ENCODE results near the gene TRIM29.
"Not testable (repeated sequence)": the region's sequence is repeated elsewhere in the genome, so short reads cannot be mapped to it uniquely, and the experiment has no call there.

The TRIM29 gene

DNA sequence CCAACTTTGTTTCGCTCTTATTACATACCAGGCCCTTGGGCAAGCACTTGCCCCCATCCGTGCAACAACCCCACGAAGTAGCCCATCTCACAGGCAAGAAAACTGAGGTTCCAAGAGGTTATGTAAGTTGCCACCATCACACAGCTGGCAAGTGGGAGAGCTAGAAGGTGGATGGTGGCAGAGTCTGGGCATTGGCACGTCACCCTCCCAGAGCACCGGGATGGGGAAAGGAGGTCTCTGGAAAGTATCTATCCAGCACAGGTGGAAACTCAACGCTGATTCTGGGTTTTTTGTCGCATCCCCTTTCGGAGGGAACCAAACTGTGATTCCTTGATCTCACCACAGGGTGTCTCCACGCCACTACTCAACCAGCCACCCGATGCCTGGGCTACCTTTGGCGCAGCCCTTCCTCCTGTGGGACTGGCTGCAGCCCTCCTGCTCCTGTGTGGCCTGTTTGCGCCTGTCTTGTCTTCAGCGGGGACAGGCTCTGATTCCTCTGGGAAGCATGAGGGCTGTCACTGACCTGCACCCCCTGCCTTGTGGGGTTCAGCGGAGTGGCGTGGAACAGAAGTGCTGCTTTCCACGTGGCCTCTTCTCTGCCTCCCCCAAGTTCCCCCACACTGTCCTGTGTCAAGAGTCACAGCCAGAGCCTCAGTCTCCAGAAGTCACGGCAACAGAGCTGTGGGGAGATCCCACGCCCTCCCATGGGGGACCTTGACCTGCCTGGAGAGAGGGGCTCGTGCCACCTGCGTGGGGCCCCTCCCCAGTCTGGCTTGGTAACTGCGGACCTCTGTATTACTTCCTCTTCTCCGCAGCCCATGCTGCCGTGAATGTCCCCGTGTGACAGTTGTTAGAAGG lies 34.4 kb upstream of the TRIM29 start:
- DNase-seq = peak; percentile 72

DNA sequence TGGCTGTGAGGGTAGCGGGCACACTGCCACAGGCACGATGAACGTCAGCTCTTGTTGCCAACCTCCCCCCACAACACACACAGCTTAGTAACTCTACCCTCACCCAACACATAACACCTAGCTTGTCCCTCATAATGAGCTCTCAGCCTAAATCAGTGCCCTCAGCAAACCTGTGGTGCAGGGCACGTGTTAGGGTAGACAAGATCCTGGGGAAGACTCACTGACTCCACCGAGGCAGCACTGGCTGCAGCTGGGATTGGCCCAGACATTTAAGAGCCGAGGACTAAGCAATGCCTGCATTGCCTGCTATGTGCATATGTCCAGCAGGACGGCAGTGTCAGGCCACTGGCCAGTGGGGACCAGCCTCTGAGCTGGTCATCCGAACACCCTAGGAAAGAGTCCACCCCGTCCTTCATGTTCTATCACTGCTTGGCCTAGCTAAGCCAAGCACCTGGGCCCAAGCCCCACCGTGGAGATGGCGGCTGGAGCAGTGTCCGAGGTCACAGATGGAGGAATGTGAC lies 32.9 kb upstream of the TRIM29 start:
- DNase-seq = no peak

DNA sequence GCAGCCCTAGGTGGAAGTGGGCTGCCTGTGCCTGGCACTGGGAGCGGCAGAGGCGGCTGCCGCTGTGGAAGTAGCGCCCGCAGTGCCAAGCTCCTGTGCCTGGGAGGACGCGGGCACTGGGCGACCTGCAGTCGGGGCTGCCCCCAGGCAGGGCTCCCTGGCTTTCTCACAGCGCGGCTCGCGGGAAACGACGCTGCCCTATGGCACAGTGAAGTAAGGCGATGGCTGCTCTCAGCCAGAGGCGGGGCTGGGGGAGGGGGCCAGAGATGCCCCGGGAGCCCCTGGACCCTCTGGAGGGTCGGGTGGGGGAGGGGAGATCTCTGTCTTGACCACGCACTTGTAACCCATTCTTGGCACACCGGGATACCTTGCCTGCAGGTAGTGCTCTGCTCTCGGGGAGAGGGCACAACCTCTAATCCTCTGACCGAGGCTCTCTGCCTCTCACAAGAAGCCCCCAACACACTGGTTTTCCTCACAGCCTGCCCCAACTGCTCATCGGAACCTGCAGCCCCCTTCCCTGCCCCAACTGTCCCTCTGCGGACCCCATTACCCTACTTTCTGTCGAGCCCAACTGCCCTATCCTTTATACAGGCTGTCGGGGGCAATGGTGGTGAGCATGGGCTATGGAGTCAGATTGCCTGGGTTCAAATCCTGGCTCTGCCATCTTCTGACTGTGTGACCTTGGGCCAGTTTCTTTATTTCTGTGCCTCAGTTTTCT lies 32.2 kb upstream of the TRIM29 start:
- no peak for DNase-seq

DNA sequence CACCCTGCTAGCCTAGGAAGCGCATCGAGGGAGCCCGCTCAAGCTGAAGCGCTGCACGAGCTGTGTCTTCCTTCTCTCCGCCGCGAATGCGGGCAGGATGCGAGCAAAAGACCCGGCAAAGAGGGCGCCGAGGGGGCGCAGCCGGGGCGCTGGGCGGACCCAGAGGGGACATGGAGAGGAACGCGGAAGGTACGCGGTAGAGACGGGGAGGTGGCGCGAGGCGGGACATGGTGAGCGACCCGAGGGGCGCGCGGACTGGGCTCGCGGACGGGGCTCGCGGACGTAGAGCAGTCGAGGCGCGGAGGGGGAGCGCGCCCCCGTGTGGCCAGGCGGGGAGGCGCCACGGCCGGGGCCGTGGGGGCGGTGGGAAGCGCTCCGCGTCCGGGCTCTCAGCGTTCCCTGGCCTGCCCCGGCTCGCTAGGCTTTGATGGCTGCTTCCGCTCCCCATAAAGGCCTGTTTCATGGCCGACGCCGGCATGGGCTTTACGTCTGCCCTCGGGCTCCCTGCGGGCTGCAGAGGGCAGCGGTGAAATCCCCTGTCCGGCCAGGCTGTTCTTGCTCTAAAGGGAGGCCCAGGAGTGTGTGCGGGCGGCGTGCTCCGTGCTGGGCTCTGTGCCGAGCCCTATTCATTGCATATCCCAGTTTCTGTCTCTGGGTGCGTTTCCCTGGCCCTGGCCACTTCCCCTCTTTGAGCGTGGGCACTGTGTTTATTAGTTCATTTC lies 31.2 kb upstream of the TRIM29 start:
- DNase-seq = peak; percentile 79

DNA sequence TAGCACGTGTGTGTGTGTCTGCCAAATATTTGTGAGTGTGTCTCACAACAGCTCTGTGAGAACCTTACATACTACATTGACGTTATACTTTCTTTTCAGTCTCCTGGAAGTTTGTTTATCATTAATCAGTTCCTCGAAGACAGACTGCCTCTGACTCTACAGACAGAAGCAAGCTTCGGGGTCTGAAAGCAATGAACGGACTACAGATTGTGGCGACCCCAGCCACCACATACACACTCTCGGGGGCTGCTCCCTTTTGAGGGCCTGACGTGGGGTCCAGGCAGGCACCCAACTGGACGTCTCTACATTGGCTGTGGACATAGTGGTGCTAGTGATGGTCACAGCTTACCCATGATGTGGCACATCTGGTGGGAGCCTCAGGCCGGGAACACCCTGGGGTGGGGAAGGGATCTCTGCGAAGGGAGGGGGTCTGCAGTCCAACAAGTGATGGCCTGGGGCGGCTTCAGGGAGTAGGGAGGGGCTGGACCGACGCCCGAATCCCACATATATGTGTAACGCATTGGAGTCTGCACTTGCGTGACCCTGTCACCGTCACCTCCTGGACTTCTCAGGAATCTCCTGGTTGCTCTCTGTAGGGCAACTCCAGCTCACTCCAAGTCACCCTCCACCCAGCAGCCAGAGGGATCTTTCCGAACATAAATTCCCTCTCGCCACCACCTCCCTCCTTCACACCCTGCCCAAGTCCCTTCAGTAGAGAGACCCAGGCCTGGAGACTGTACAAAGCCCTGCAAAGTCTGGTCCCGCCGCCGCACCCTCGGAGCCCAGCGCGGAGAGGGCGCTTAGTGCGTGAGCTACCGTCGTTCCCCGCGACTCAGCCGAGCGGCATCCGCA lies 30.4 kb upstream of the TRIM29 start:
- no peak for DNase-seq

DNA sequence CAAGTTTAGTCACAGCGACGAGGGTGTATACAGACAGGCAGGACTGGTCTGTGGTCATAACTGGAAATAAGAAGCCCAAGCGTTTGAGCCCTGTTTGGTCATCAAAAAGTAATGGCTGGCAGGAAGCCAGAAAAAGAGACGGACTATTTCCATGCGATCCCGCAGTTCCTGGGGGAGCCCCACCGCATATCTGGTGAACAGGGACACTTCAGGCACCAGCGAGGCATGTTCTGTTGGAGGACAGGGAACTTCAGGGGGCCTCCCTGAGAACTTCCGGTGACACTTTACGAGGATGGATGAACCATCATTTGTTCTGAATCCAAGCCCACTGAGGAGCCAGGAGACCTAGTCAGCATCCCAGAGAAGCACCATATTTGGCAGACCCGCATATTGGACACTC lies 29.7 kb upstream of the TRIM29 start:
- no peak for DNase-seq

DNA sequence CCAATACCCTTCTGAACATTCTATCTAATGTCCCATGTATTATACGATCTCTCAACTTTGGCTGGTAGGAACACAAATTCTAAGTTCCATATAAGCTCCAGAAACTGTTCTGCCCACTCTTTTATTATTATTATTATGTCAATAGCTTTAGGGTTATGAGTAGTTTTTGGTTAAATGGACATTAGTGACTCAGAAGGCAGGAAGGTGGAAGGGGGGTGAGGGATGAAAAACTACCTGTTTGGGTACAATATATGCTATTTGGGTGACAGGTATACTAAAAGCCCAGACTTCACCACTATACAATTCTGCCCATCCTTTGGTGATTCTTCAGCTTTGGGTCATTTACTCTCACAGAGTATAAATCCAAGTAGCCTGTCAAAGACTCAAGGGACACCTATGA lies 22.5 kb upstream of the TRIM29 start:
- DNase-seq = no peak

DNA sequence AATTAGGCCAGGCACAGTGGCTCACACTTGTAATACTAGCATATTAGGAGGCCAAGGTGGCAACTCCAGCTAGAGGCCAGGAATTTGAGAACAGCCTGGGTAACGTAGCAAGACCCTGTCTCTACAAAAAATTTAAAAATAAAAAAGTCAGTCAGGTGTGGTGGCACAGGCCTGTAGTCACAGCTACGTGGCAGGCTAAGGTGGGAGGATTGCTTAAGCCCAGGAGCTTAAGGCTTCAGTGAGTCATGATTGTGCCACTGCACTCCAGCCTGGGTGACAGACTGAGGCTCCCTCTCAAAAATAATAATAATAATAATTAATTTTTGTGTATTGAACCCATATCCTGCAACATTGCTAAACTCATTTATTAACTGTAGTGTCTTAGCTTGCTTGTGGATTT lies 15.3 kb upstream of the TRIM29 start:
- DNase-seq = no peak

DNA sequence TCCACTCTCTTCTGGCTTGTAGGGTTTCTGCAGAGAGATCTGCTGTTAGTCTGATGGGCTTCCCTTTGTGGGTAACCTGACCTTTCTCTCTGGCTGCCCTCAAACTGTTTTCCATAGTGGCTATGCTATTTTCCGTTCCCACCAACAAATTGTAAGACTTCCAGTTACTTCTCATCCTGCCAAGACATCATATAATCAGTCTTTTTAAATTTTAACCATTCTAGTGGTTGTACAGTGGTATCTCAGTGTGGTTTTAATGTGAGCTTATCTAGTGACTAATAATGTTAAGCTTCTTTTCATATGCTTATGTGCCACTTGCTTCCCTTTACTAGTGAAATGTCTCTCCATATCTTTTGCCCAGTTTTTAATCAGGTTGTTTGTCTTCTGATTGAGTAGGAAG lies 13.6 kb upstream of the TRIM29 start:
- no peak for DNase-seq

DNA sequence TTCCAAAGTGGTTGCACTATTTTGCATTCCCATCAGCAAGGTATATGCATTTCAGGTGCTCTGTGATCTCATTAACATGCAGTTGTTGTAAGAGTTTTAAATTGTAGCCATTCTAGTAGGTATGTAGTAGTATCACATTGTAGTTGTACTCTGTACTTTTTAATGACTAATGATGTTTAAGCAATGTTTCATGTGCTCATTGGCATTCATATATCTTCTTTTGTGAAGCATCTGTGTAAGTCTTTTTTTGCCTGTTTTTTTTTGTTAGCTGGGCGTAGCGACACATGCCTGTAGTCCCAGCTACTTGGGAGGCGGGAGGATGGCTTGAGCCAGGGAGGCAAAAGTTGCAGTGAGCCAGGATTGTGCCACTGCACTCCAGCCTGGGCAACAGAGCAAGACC lies 11.3 kb upstream of the TRIM29 start:
- no peak for DNase-seq

DNA sequence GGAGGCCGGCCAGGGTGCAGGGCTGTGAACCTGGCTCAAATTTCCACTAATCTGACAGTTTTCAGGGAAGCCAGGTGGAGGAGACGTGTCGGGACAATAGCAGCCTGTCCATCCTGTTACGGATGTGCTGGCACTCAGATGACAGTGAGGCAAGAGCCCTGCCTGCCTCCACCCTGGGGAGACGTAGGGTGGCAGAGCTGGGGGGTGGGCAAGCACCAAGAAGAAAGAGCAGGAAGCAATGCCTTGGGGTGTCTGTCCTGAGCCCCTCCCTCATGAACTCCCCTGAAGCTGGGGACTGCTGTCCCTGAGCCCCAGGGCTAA lies 10.0 kb upstream of the TRIM29 start:
- DNase-seq = no peak

DNA sequence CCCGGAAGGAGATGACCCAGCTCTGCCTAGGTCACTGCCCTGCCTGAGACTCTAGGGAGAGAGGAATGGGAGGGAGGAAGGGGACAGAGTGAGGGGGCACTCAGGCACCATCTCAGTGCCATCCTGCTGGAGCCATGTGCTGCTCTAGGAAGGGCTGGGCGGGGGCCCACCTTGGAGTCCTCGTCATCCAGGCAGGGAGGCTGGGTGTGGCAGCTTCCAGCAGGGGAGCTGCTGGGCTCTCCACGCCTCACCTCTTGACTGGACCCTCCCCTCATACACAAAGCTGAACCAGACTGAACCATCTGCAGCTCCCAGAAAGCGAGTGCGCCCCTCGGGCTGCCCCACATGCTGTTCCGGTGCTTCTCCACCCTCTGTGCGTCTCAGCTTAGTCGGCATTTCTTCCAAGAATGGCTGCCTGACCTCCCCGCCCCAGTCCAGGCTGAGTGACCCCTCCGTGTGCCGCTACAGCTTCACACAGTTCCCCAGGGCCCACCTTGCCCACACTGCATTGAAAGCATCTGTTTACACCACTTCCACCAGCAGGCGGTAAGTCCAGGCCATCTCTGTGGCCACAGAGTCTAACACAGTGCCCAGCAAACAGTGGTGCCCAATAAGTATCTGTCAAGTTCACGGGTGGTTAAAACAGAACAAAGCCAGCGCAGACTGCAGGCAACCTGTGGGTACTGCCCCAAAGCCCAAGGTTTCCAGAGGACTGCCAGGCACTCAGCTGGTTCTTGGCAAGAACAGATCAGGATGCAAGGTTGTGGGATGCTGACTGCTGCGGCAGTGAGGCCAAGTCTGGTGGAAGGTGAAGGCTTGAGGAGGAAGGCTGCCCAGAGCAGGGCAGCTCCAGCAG lies 9.4 kb upstream of the TRIM29 start:
- no peak for DNase-seq

DNA sequence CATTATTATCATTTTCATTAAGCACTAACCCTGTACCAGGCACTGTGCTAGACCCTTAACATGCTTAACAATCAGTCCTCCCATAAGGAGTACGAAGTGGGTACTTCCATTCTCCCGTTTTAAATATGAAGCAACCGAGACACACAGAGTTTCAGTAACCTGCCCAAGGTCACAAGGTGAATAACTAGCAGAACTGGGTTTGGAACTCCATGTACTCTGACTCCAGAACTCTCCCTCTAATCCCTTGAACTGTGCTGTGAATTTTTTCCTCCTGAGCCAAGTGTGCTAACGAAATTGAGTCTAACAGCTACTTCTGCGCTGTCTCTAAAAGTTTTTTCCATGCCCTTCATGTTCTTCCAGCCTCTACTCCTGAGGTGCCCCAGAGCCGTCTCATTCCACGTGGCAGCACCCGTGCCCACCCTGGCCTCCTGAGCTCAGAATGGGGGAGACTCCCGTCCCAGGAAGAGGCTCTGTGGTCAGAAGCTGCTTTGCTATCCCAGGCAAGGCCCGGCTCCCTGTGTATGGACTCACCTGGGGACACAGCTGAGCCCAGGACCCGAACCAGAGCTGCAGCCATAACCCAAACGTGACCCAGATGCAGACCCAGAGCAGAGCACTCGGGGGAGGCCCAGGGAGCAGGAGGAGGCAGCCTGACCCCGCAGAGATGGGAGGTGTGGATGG lies 8.6 kb upstream of the TRIM29 start:
- no peak for DNase-seq

DNA sequence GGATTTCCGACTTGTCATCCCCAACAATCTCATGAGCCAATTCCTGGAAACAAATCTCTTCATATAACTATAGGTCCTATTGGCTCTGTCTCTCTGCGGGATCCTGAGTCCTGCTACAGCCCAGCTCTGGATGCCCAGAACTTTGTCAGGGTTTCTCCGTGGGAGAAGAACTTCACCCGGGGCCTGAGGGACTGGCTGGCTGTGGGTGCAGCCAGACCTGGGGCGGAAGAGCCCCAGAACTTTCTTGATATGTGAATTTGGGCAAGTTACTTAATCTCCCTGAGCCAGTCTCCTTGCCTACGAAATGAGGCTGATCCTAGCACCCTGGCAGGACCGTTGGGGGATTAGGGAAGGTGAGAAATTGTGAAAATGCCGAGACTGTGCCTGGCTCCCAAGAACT lies 6.6 kb upstream of the TRIM29 start:
- DNase-seq = no peak

DNA sequence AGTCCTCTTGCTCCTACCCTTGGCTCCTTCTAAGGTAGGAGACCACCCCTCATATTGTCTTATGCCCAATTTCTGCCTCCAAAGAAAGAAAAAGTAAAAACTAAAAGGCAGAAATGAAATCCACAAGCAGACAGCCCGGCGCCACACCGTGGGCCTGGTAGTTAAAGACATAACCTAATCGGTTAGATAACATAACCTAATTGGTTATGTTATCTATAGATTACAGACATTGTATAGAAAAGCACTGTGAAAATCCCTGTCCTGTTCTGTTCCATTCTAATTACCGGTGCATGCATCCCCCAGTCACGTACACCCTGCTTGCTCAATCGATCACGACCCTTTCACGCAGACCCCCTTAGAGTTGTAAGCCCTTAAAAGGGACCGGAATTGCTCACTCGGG lies 5.6 kb upstream of the TRIM29 start:
- DNase-seq = not testable (repeated sequence)

DNA sequence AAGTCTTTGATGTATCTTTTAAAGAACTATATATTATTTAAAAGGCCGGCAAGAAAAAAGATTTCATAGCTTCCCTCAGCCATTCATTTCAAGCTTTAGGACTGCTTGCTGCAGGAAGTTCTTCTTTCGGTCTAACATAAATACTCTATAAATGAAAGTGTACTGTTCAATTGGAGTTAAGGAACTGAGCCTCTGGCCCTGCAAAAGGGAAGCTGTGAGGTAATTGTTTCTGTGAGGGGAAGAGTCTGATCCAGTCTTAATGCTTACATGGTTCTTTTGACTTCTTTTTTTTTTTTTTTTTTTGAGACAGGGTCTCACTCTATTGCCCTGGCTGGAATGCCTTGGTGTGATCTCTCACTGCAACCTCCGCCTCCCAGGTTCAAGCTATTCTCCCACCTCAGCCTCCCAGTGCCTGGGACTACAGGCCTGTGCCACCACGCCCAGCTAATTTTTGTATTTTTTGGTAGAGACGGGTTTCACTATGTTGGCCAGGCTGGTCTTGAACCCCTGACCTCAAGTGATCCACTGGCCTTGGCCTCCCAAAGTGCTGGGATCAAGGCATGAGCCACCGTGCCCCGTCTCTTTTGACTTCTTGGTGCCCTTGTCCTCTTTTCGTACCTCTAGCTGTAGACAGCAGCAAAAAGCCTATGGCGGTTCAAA lies 4.7 kb upstream of the TRIM29 start:
- no peak for DNase-seq

DNA sequence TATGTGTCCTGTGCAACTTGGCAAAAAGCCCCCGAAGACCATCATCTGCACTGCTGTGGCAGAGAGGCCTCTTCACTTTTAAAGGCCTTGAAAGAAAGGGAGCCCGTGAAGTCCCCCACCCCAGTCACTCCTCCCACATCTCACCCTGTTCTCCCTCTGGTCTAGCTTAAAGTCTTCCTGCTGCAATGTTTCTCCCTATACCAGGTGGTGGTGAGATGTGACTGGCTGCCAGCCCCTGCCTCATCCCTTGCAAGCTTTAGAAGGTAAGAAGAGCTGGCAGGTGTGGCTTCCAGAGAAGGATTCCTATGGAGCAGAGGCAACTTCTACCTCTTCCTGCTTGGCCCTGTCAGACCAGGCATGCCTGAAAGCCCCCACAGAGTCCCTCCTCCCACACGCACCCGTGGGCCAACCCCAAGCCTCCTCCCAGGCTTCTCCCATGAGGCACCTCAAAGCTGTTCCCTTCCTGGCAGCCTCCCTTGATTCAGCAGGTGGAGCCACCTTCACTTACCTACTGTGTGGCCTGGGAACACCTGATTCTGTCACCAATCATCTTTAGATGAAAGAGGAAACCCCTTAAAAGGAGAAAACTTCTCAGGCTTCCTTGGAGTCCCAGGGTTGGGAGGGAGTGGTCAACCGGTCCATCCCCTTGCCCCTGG lies 4.0 kb upstream of the TRIM29 start:
- no peak for DNase-seq

DNA sequence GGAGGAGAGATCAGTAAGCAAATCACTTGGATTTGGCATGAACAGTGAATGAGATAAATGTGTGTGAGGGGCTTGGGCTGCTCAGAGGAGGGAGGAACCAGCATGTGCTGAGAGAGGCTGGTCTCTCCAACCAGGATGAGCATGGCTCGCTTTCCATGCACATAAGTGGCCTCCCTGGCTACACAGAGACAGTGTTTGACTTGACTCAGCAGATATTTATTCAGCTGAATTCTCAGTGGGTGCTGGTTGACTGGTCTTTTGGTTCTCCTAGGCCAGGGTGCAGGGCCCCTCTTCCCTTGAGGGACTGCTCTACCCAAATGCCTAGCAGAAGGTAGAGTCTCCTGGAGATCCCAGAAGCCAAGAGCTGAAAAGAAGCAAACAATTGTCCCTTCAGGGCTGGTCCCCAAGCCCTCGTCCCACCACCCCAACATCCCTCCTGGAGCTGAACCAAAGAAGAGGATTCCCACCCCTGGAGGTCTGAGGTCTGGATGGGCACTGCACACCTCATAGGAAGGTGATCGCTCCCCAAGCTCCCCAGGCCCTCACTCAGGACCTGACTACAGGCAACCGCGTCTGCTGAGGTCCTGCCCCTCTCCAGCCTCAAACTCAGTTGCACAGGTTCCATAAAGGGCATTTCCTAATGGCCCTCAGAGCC lies 3.3 kb upstream of the TRIM29 start:
- DNase-seq = no peak

DNA sequence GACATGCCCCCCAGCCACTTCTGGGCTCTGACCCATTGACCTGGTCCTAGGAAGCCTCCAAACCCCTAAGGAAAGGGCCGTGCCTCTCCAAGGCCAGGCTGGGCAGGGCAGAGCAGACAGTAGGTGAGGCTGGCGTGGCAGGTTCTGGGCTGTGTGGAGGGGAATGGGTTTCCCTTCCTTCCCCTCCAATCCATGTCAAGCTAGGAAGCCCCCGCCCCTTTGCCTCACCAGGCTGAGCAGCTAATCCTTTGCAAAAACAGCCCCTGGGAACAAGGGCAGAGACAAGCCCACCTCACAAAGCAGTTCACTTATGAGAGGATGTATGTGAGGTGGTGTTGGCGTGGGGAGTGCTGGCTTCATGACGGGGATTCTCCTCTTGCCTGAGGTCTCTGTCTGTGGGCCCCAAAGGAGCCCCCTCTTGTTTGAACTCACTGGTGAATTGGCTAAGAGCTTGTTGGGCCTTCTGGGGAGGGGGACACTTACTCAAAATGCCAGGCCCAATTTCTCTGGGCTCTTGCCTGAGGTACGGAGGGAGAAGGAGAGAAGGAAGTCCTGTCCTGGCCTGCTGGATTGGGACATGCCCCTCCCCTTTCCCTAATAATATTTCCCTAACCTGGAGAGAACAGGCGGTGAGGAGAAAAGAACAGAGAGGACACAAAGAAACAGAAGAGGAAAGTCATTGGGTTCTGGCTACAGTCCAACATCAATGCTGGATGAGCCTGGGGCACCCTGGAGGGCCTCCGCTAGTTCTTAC lies 1.6 kb upstream of the TRIM29 start:
- DNase-seq = no peak
